Fibroblast of the aortic adventitia (primary cell): Measurements from ENCODE around the gene TXLNA. TPM values are rescaled to one million over a fixed set of nuclear protein-coding genes. Genes with fewer than 3 reads are reported as not detected.

Source experiments
- DNase-seq: peaks from one replicate; pipeline ENCODE4 v3.0.0-alpha.2; 2010; ENCODE audit warnings: low read depth
- H3K4me3 ChIP-seq: 2 replicates; pipeline ENCODE4 v1.5.1; 2011; ENCODE audit warnings: low read depth, mild to moderate bottlenecking, control low read depth, low read length, moderate library complexity
- total RNA-seq: library from RNA; depleted of rRNA; stranded (reverse); fragments of >200 nt; gene quantifications from 2 replicates; pipeline ENCODE4 v1.2.3, GENCODE V29; 2012; ENCODE audit warnings: low replicate concordance
- TF ChIP-seq, protein P1 (sequence below): IDR thresholded peaks from 2 replicates; pipeline ENCODE4 v1.5.1; 2011; ENCODE audit warnings: mild to moderate bottlenecking, low read length, control low read depth, inconsistent platforms; ENCODE audit not compliant: insufficient read depth

TXLNA gene
- total RNA-seq, 1 donor, result 98.0 TPM

DNA sequence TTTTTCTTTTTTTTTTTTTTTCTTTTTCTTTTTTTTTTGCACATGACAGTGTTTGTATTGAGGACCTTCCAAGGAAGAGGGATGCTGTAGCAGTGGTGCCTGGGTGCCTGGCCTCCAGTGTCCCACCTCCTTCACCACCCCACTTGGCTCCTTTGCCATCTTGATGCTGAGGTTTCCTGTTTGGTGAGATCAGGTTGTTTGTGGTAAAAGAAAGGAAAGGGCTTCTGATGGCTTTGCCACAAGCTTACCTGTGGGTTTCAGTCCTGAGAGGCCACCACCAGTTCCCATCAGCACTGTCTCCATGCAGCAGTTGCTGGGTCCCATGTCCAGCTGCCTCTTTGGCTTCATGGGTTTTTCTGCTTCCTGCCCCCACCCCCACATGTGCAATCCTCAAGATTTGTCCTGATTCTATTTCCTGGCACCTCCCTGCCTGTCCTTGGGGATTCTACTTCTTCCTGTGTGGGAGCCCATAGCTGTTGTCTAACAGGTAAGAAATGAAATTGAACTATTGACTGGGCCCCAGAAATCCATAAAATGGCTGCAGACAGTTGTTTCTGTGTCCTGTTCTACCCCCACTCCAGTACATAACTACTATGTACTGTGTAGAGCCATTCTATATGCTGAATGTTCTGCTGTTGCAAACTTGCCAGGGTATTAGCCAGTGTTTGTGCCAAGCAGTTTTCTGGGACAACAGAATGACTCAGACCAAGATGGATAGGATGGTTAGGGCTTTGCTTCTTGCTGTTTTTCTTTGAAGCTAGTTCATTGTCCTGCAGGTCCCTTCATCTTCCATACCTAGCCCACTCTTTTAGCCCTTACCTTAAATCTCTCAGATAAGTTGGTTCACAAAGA is 16.7 kb downstream of the TXLNA start:
- peak; percentile 47 for DNase-seq
- no peak overlapping the region for H3K4me3 ChIP-seq
- TF ChIP-seq, protein P1, sequence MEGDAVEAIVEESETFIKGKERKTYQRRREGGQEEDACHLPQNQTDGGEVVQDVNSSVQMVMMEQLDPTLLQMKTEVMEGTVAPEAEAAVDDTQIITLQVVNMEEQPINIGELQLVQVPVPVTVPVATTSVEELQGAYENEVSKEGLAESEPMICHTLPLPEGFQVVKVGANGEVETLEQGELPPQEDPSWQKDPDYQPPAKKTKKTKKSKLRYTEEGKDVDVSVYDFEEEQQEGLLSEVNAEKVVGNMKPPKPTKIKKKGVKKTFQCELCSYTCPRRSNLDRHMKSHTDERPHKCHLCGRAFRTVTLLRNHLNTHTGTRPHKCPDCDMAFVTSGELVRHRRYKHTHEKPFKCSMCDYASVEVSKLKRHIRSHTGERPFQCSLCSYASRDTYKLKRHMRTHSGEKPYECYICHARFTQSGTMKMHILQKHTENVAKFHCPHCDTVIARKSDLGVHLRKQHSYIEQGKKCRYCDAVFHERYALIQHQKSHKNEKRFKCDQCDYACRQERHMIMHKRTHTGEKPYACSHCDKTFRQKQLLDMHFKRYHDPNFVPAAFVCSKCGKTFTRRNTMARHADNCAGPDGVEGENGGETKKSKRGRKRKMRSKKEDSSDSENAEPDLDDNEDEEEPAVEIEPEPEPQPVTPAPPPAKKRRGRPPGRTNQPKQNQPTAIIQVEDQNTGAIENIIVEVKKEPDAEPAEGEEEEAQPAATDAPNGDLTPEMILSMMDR, result no peak

DNA sequence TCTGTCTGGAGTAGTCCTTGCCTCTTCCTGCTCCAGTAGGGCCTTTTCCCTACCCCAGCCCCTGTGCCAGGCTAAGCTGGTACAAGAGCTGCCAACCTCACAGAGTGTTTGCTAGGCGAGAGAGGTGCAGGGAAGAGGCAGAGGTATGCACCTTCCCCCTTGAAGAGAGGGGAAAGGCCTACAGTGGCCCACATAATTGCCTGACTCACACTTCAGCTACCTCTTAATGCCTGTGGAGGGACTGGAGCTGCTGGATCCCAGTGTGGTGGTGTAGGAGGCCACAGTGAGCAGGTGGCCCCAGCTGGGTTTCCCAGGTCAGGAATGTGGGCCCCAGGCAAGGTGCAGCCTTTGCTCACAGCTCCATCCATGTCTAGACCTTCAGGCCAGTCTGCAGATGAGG is 17.6 kb downstream of the TXLNA start:
- DNase-seq, result no peak
- H3K4me3 ChIP-seq, result no peak overlapping the region
- TF ChIP-seq, protein P1, result no peak

DNA sequence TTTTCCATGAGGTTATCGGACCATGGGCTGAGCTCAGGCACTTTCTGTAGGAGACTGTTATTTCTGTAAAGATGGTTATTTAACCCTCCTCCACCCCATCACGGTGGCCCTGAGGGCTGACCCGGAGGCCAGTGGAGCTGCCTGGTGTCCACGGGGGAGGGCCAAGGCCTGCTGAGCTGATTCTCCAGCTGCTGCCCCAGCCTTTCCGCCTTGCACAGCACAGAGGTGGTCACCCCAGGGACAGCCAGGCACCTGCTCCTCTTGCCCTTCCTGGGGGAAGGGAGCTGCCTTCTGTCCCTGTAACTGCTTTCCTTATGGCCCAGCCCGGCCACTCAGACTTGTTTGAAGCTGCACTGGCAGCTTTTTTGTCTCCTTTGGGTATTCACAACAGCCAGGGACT is 18.4 kb downstream of the TXLNA start:
- TF ChIP-seq, protein P1, result no peak
- no peak overlapping the region for H3K4me3 ChIP-seq
- no peak for DNase-seq

DNA sequence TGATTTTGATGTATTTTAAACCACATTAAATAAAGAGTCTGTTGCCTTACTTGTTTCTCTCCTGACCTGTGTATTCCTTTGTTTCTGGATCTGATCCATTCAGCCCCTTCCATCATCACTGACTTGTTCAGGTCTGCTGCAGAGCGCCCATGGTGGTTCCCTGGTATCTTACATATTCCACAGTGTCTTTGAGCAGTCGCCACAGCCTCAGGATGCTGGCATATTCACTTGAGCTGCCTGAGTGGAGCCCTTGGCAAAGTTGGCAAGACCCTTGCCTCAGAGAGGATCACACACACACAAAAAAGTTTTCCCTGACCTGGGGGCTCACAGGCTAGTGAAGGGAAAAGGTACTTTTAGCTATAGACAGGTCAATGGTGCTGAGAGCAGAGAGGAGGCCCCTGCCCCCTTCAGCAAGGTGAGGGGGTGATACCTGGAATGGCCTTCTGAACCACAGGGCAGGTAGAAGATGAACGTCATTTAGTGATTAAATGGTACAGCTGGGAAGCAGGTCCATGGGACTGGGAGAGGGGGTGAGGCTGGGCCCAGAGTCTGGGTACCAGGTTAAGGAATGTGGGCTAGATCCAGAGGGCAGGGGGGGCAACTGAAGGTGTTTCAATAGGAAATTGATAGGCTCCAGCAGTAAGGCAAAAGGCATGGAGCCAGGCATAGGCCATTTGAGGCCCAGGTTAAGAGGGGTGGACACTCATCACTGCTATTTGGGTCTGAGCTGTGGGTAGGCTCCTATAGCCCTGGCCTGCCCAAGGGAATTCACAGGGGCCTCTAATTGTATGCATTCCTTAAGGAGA is 19.0 kb downstream of the TXLNA start:
- DNase-seq, result no peak
- H3K4me3 ChIP-seq, result no peak overlapping the region
- TF ChIP-seq, protein P1, result no peak

DNA sequence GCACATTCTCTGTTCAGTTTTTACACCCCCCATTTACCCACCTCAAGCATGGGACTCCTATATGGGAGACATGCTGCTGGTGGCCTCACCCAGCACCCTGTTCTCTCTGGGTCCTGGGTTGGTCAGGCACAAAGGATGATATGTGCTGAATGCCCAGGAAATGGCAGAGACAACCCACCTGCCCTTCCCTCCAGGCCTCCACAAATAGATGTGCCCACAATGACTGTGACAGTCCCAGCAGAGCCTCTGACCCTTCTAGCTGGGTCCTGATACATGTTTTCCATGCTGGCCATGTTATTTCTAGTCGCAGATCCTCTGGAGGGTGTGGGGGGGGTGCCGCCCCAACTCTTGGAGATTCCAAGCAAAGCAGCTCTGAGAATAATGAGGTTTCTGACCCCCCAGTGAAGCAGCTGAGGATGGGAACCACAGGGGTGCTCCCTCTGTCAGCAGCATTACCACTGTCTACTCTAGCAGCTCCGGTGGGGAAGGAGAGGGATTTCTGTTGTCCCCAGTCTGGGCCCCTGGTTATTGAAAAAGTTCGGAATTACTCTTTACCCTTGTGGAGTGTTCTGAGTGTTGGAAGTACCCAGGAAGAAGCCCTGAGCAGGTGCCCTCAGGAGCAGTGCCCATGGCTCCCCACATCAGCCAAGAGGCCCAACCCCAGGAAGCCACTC is 19.7 kb downstream of the TXLNA start:
- TF ChIP-seq, protein P1, result no peak
- DNase-seq, result no peak
- H3K4me3 ChIP-seq, result no peak overlapping the region

DNA sequence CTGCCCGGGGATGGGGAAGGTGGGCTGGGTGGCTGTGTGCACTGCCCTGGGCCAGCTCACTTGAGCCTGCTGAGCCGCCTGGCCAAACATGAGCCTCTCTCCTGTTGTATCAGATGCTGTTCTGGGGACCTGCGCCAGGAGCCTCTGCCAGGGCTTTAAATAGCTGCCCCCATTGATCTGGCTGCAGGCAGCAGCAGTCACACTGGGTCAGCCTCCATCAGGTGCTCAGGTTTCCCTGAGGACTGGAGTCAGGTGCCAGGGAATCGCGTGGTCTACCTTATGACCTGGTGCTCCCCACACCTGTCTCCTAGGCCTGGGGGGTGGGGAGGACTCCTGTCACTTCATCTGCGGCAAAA is 20.2 kb downstream of the TXLNA start:
- peak overlapping the region; percentile 84 for H3K4me3 ChIP-seq
- peak; percentile 60 for DNase-seq
- TF ChIP-seq, protein P1, result no peak
